ENCODE data around the gene ISL1. TPM values are rescaled to one million over a fixed set of nuclear protein-coding genes. Genes with fewer than 3 reads are reported as not detected.

ISL1 gene
- total RNA-seq, 1 experiment from 2014 or later = 11.8 TPM

DNA sequence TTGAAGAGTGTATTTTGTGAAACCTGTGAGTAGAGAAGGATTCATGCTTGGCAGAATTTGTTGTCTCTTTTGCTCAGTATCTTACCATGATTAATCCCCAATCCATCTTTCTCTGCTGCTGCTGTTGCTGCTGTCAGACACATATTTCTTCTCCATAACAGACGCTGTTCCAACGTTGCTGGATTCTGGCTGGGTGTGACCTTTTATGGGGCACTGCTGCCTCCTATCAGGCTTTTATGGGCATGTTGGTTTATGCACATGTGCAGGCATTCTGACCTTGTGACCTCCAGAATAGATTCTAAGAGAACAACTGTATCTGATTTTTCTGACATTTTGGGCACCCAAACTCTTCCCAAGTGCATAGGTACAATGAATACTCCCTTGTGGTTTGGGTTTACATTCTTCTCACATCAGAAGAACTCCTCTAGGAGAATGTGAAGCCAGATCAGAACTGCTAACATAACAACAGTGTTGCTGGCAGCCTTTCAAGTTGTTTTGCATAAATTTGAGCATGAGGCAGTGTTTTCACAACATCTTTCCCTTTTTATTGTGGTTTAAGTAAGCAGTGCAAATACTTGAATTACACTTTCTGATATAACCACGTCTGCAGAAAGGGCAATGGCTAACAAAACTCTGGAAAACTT lies 9.2 kb upstream of the ISL1 start:
- H3K4me3 ChIP-seq (ENCODE audit: low read depth, low read length, poor library complexity, severe bottlenecking) = no peak overlapping the region
- CTCF ChIA-PET = no interaction called here

DNA sequence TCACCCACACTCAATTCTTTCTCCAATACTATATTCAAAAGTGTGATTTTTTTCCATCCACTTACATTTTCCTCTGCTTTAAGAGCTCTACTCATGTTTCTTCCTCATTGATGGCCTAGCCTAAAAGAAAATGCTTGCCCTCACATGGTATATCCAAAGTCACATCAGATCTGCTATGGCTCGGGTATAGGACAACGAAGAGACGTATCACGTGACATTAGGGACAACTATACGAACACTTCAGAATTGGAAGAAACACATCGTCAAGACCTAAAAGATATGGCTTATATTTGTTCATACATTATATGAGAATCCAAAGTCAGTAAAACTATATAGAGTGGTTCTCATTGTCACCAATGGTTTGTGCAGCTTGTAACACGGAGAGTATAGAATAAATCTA lies 8.2 kb upstream of the ISL1 start:
- no TSS peak for BruUV-seq (replicated peaks)
- ChIA-PET POLR2A (ENCODE audit: low non-redundant PET) (no interaction called here), CTCF (no interaction called here)
- TF ChIP-seq, protein P1, sequence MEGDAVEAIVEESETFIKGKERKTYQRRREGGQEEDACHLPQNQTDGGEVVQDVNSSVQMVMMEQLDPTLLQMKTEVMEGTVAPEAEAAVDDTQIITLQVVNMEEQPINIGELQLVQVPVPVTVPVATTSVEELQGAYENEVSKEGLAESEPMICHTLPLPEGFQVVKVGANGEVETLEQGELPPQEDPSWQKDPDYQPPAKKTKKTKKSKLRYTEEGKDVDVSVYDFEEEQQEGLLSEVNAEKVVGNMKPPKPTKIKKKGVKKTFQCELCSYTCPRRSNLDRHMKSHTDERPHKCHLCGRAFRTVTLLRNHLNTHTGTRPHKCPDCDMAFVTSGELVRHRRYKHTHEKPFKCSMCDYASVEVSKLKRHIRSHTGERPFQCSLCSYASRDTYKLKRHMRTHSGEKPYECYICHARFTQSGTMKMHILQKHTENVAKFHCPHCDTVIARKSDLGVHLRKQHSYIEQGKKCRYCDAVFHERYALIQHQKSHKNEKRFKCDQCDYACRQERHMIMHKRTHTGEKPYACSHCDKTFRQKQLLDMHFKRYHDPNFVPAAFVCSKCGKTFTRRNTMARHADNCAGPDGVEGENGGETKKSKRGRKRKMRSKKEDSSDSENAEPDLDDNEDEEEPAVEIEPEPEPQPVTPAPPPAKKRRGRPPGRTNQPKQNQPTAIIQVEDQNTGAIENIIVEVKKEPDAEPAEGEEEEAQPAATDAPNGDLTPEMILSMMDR (conservative IDR thresholded peaks at IDR 0.05; ENCODE audit: low read depth, low read length) = no peak
- no peak for TF ChIP-seq EZH2 (IDR thresholded peaks at IDR 0.05; ENCODE audit: borderline replicate concordance, low read depth, low read length, poor library complexity, severe bottlenecking)
- H3K9me3 ChIP-seq (ENCODE audit: low read depth, low read length, poor library complexity, severe bottlenecking) = no peaks in the 10 kb centered on the region
- H3K27me3 ChIP-seq (replicated peaks; ENCODE audit: insufficient read depth, low read depth, low read length, poor library complexity) = no peaks in the 10 kb centered on the region
- H3K36me3 ChIP-seq (ENCODE audit: insufficient read depth, low read length, poor library complexity, severe bottlenecking) = no peaks in the 10 kb centered on the region
- H3K4me3 ChIP-seq (ENCODE audit: low read depth, low read length, poor library complexity, severe bottlenecking) = no peak overlapping the region
- no peak for DNase-seq (ENCODE audit: low spot score)
- intact Hi-C loops (cut with micrococcal nuclease; ENCODE audit: unreplicated experiment) = no loop called here
- no peak overlapping the region for H3K27ac ChIP-seq (ENCODE audit: low read depth, low read length, poor library complexity, severe bottlenecking)
- H3K4me1 ChIP-seq (ENCODE audit: insufficient read depth, low read length, poor library complexity, severe bottlenecking) = peaks cover 8% of the 10 kb centered on the region

More for the DNA sequence above, 9.2 kb upstream of the ISL1 start:
- H3K27me3 ChIP-seq (replicated peaks; ENCODE audit: insufficient read depth, low read depth, low read length, poor library complexity) = no peaks in the 10 kb centered on the region
- DNase-seq (ENCODE audit: low spot score) = peak; percentile 49
- intact Hi-C loops (cut with micrococcal nuclease; ENCODE audit: unreplicated experiment) = no loop called here
- H3K36me3 ChIP-seq (ENCODE audit: insufficient read depth, low read length, poor library complexity, severe bottlenecking) = no peaks in the 10 kb centered on the region
- POLR2A ChIA-PET (ENCODE audit: low non-redundant PET) = no interaction called here
- peaks cover 8% of the 10 kb centered on the region for H3K4me1 ChIP-seq (ENCODE audit: insufficient read depth, low read length, poor library complexity, severe bottlenecking)
- no TSS peak for BruUV-seq (replicated peaks)
- no peak overlapping the region for H3K27ac ChIP-seq (ENCODE audit: low read depth, low read length, poor library complexity, severe bottlenecking)
- TF ChIP-seq EZH2 (IDR thresholded peaks at IDR 0.05; ENCODE audit: borderline replicate concordance, low read depth, low read length, poor library complexity, severe bottlenecking) = no peak
- TF ChIP-seq, protein P1 (conservative IDR thresholded peaks at IDR 0.05; ENCODE audit: low read depth, low read length) = no peak
- no peaks in the 10 kb centered on the region for H3K9me3 ChIP-seq (ENCODE audit: low read depth, low read length, poor library complexity, severe bottlenecking)

DNA sequence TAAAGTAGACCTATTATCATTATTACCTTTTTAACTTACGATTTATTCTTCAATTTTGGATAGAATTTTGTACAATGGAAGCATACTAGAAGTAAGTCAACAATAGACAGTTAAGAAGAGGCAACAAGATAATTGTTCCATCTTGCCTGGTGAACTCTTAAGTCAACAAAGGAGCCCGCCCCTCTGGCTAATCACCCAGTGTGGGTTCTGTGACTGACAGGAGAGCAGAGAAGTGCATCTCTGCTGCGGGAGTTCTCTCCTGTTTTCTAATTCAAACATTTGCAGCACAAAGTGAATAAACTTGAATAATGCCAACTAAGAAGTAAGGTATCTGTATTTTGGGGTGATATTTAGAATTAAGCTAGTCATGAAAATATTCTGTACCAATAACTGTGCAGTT lies 6.7 kb upstream of the ISL1 start:
- no TSS peak for BruUV-seq (replicated peaks)
- ChIA-PET POLR2A (ENCODE audit: low non-redundant PET) (no interaction called here), CTCF (no interaction called here)
- Histone ChIP-seq H3K4me1 (ENCODE audit: insufficient read depth, low read length, poor library complexity, severe bottlenecking) (peaks cover 11% of the 10 kb centered on the region), H3K9me3 (ENCODE audit: low read depth, low read length, poor library complexity, severe bottlenecking) (no peaks in the 10 kb centered on the region), H3K27ac (ENCODE audit: low read depth, low read length, poor library complexity, severe bottlenecking) (no peak overlapping the region), H3K27me3 (replicated peaks; ENCODE audit: insufficient read depth, low read depth, low read length, poor library complexity) (no peaks in the 10 kb centered on the region), H3K4me3 (ENCODE audit: low read depth, low read length, poor library complexity, severe bottlenecking) (no peak overlapping the region), H3K36me3 (ENCODE audit: insufficient read depth, low read length, poor library complexity, severe bottlenecking) (no peaks in the 10 kb centered on the region)
- TF ChIP-seq, protein P1 (conservative IDR thresholded peaks at IDR 0.05; ENCODE audit: low read depth, low read length) = no peak
- no peak for TF ChIP-seq EZH2 (IDR thresholded peaks at IDR 0.05; ENCODE audit: borderline replicate concordance, low read depth, low read length, poor library complexity, severe bottlenecking)
- DNase-seq (ENCODE audit: low spot score) = no peak
- intact Hi-C loops (cut with micrococcal nuclease; ENCODE audit: unreplicated experiment) = no loop called here
